Endothelial cell of umbilical vein (primary cell): Measurements from ENCODE around the gene SPRR1B. TPM values are rescaled to one million over a fixed set of nuclear protein-coding genes. Genes with fewer than 3 reads are reported as not detected.
"Not testable (repeated sequence)": the region's sequence is repeated elsewhere in the genome, so short reads cannot be mapped to it uniquely, and the experiment has no call there.

Experiments used
- BruUV-seq: library from RNA; stranded (reverse); fragments of 400-500 nt; replicated peaks from 2 replicates; lab custom pipeline; 2021; lab: Mats Ljungman, UMichigan
- CTCF ChIA-PET: fragments of 300-600, 350-600 bp; sonication (Branson Sonifier 250); formaldehyde crosslinking; loops from one replicate; lab custom pipeline; 2021; ENCODE audit warnings: antibody characterized with exemption, inconsistent platforms; lab: Charles Lee
- POLR2A ChIA-PET: fragments of 300-600, 350-600 bp; sonication (Branson Sonifier 250); formaldehyde crosslinking; loops from one replicate; lab custom pipeline; 2021; ENCODE audit warnings: antibody characterized with exemption, inconsistent platforms; lab: Charles Lee
- DNase-seq: peaks from one replicate; pipeline ENCODE4 v3.0.0-alpha.2; 2011; ENCODE audit warnings: low read depth, low spot score
- FAIRE-seq: peaks from 2 replicates; lab custom pipeline; 2011; peaks lifted over from hg19 to GRCh38; lab: Jason Lieb, UNC
- H2AFZ ChIP-seq: 2 replicates; pipeline ENCODE4 v1.6.0; 2012; ENCODE audit warnings: low read depth, low read length, control low read depth, inconsistent platforms
- H3K27ac ChIP-seq: 2 replicates; pipeline ENCODE4 v1.5.1; 2011; ENCODE audit warnings: low read depth, mild to moderate bottlenecking, control low read depth, low read length, moderate library complexity; ENCODE audit not compliant: insufficient read depth
- H3K27me3 ChIP-seq, 2 experiments: 2 replicates each; pipeline versions ENCODE4 v1.6.0 to v1.6.1; 2011; ENCODE audit warnings: low read length in 2 of 2, mixed read lengths in 1 of 2; ENCODE audit not compliant: control insufficient read depth in 2 of 2, insufficient read depth in 2 of 2
- H3K36me3 ChIP-seq, 2 experiments: 2 replicates in 1 of 2; 3 replicates in 1 of 2; pipeline ENCODE4 v1.5.1; 2011; ENCODE audit warnings: low read length in 2 of 2, mild to moderate bottlenecking in 1 of 2, moderate library complexity in 1 of 2; ENCODE audit not compliant: control insufficient read depth in 2 of 2, insufficient read depth in 2 of 2; ENCODE audit errors: extremely low read depth in 1 of 2
- H3K4me1 ChIP-seq: 3 replicates; pipeline ENCODE4 v1.5.1; 2011; ENCODE audit warnings: mild to moderate bottlenecking, low read length; ENCODE audit not compliant: control insufficient read depth, insufficient read depth; ENCODE audit errors: extremely low read depth
- H3K4me2 ChIP-seq: 2 replicates; pipeline ENCODE4 v1.6.1; 2011; ENCODE audit warnings: low read length, control low read depth, mixed read lengths; ENCODE audit not compliant: insufficient read depth
- H3K4me3 ChIP-seq, 3 experiments: fragments of 200-600 bp in 1 of 3; sonication (generic), shearing (Covaris generic) in 1 of 3; replicated peaks in 1 of 3; 2 replicates each; pipeline ENCODE4 v1.5.1; 2011 to 2016; ENCODE audit warnings: control low read depth in 3 of 3, low read length in 3 of 3, mild to moderate bottlenecking in 2 of 3, inconsistent platforms in 1 of 3, low read depth in 1 of 3, moderate library complexity in 1 of 3; ENCODE audit not compliant: insufficient read depth in 1 of 3
- H3K79me2 ChIP-seq: 2 replicates; pipeline ENCODE4 v1.6.0; 2012; ENCODE audit warnings: low read length, inconsistent platforms; ENCODE audit not compliant: control insufficient read depth, insufficient read depth
- H3K9ac ChIP-seq: replicated peaks from 2 replicates; pipeline ENCODE3; 2011; ENCODE audit warnings: low read length, control low read depth; ENCODE audit not compliant: insufficient read depth; ENCODE audit errors: extremely low read depth
- H3K9me1 ChIP-seq: replicated peaks from 3 replicates; pipeline ENCODE4 v1.6.0; 2011; ENCODE audit warnings: mild to moderate bottlenecking, low read length; ENCODE audit not compliant: control insufficient read depth, insufficient read depth; ENCODE audit errors: extremely low read depth
- H3K9me3 ChIP-seq: replicated peaks from 2 replicates; pipeline ENCODE4 v1.5.1; 2012; ENCODE audit warnings: low read length, inconsistent platforms; ENCODE audit not compliant: control insufficient read depth, insufficient read depth
- H4K20me1 ChIP-seq: replicated peaks from 2 replicates; pipeline ENCODE3; 2011; ENCODE audit warnings: mild to moderate bottlenecking, low read length; ENCODE audit not compliant: control insufficient read depth, insufficient read depth; ENCODE audit errors: extremely low read depth
- CTCF ChIP-seq, 2 donors: IDR thresholded peaks; 1 replicate in 1 of 2; 2 replicates in 1 of 2; pipeline ENCODE4 v1.5.1; 2011; ENCODE audit warnings: low read length in 2 of 2, mild to moderate bottlenecking in 2 of 2, moderate library complexity in 2 of 2, control low read depth in 1 of 2, inconsistent platforms in 1 of 2, low read depth in 1 of 2; ENCODE audit not compliant: insufficient read depth in 1 of 2; ENCODE audit errors: extremely low read depth in 1 of 2
- EZH2 ChIP-seq: IDR thresholded peaks from 2 replicates; pipeline ENCODE4 v1.6.1; 2012; ENCODE audit warnings: borderline replicate concordance, low read depth, mild to moderate bottlenecking, moderate library complexity, low read length, inconsistent platforms; ENCODE audit not compliant: severe bottlenecking
- FOS ChIP-seq: IDR thresholded peaks from 2 replicates; pipeline ENCODE4 v1.6.1; 2011; ENCODE audit warnings: mild to moderate bottlenecking, low read length, moderate library complexity, borderline replicate concordance; ENCODE audit not compliant: insufficient read depth
- GATA2 ChIP-seq: IDR thresholded peaks from 2 replicates; pipeline ENCODE4 v1.7.0; 2011; ENCODE audit warnings: low read depth, mild to moderate bottlenecking, moderate library complexity, mixed read lengths, low read length; ENCODE audit not compliant: insufficient read length, insufficient read depth
- JUN ChIP-seq: IDR thresholded peaks from 2 replicates; pipeline ENCODE4 v1.6.1; 2011; ENCODE audit warnings: borderline replicate concordance, low read depth; ENCODE audit not compliant: insufficient read length, insufficient read depth
- MAX ChIP-seq: IDR thresholded peaks from 2 replicates; pipeline ENCODE4 v1.6.1; 2011; ENCODE audit not compliant: insufficient read depth, insufficient read length
- MYC ChIP-seq: IDR thresholded peaks from one replicate; pipeline ENCODE4 v1.6.1; 2011; ENCODE audit warnings: mild to moderate bottlenecking, low read depth, low read length
- POLR2A ChIP-seq: IDR thresholded peaks from 2 replicates; pipeline ENCODE4 v1.6.1; 2012; ENCODE audit warnings: low read depth, mild to moderate bottlenecking, control low read depth, low read length
- POLR2AphosphoS5 ChIP-seq: IDR thresholded peaks from 2 replicates; pipeline ENCODE4 v1.6.1; 2012; ENCODE audit warnings: low read depth, mild to moderate bottlenecking, control low read depth, low read length, moderate library complexity; ENCODE audit not compliant: insufficient read depth
- dilution Hi-C: fragments of 300-500 bp; cut with MboI; formaldehyde crosslinking; loops from one replicate; pipeline ENCODE4 v1.15.0; 2019; ENCODE audit warnings: low sequenced_read_pairs; ENCODE audit not compliant: extremely low pct_ligation_motif_present
- intact Hi-C: fragments of 100-400 bp; cut with micrococcal nuclease; formaldehyde crosslinking; loops from one replicate; pipeline ENCODE4 v1.10.0; 2022
- polyA plus RNA-seq, 4 experiments: library from polyadenylated mRNA; depleted of rRNA in 3 of 4; stranded (reverse) in 3 of 4; unstranded in 1 of 4; fragments of >200 nt; gene quantifications; 2 replicates each; pipeline versions ENCODE4 v1.2.1 to v1.2.3, GENCODE V29; 2011 to 2012; ENCODE audit warnings: missing spikeins in 1 of 4
- total RNA-seq: library from RNA; stranded (reverse); gene quantifications from 2 replicates; pipeline ENCODE4 v1.2.3, GENCODE V29; 2021

SPRR1B gene
- total and polyA plus RNA-seq, 2 donors (not counting 3 experiments of a cell fraction or from before 2014, with no cell fraction given) = not detected

- H3K36me3 ChIP-seq = no peaks in the 10 kb centered on the region
- dilution Hi-C loops (no loop called here), intact Hi-C loops (no loop called here)
- H3K9ac ChIP-seq = no peak within 1 kb of the TSS
- no peaks in the 10 kb centered on the region for H4K20me1 ChIP-seq
- H3K4me1 ChIP-seq = no peaks in the 10 kb centered on the region
- no peaks in the 10 kb centered on the region for H3K9me3 ChIP-seq
- no TSS peak for BruUV-seq
- TF ChIP-seq JUN (no peak), FOS (no peak), CTCF (IDR thresholded peaks at IDR 0.05; ENCODE audit: extremely low read depth in 1 of 2, insufficient read depth in 1 of 2, low read depth in 1 of 2, low read length in 2 of 2) (no peak), MAX (no peak), GATA2 (no peak), POLR2AphosphoS5 (no peak), EZH2 (no peak), MYC (no peak), POLR2A (no peak)
- no peaks in the 10 kb centered on the region for H3K9me1 ChIP-seq
- FAIRE-seq (no peak), DNase-seq (no peak)
- ChIA-PET POLR2A (no interaction called here), CTCF (no interaction called here)
- H3K27ac ChIP-seq = no peak within 1 kb of the TSS
- no peaks in the 10 kb centered on the region for H3K79me2 ChIP-seq
- no peaks in the 10 kb centered on the region for H3K27me3 ChIP-seq
- no peak within 1 kb of the TSS for H3K4me3 ChIP-seq
- H3K4me2 ChIP-seq = no peak within 1 kb of the TSS
- no peak within 1 kb of the TSS for H2AFZ ChIP-seq
These were observed 29.6 kb upstream of the SPRR1B start, which contains the start of gene SPRR3 for GRCh38 chr1:153001382-153001781. TSS of gene SPRR3 (plus strand) at chr1:153001749. CDS start at chr1:153003021, 1,272 bp downstream.

- BruUV-seq, H3K9me3 ChIP-seq, H3K9ac ChIP-seq, H3K79me2 ChIP-seq, FAIRE-seq, H4K20me1 ChIP-seq, intact Hi-C loops, DNase-seq, H3K27me3 ChIP-seq, dilution Hi-C loops, H3K4me3 ChIP-seq, H3K4me1 ChIP-seq, CTCF ChIA-PET, POLR2A ChIA-PET, H3K27ac ChIP-seq, H3K36me3 ChIP-seq, H3K4me2 ChIP-seq, H3K9me1 ChIP-seq, H2AFZ ChIP-seq: not testable (repeated sequence)
These were observed 19.7 kb upstream of the SPRR1B start for GRCh38 chr1:153011235-153011758.

- H3K4me2 ChIP-seq, H3K9ac ChIP-seq, H3K27ac ChIP-seq, BruUV-seq, H3K27me3 ChIP-seq, CTCF ChIA-PET, DNase-seq, H3K79me2 ChIP-seq, POLR2A ChIA-PET, H3K4me1 ChIP-seq, H2AFZ ChIP-seq, H4K20me1 ChIP-seq, H3K9me3 ChIP-seq, H3K4me3 ChIP-seq, intact Hi-C loops, H3K9me1 ChIP-seq, H3K36me3 ChIP-seq, FAIRE-seq, dilution Hi-C loops: not testable (repeated sequence)
These were observed 9.2 kb upstream of the SPRR1B start for GRCh38 chr1:153021829-153022228.
